Measurements from ENCODE around the gene KRTAP9-7.

GRCh38 chr17:41284043-41284442, 8.5 kb downstream of the KRTAP9-7 start:
- TF ChIP-seq, protein P1, sequence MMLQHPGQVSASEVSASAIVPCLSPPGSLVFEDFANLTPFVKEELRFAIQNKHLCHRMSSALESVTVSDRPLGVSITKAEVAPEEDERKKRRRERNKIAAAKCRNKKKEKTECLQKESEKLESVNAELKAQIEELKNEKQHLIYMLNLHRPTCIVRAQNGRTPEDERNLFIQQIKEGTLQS (IDR thresholded peaks at IDR 0.05): no peak
- TF ChIP-seq RAD21 (IDR thresholded peaks at IDR 0.05): no peak
- no peak for TF ChIP-seq FOXA1 (IDR thresholded peaks at IDR 0.05)
- TF ChIP-seq, protein P2, sequence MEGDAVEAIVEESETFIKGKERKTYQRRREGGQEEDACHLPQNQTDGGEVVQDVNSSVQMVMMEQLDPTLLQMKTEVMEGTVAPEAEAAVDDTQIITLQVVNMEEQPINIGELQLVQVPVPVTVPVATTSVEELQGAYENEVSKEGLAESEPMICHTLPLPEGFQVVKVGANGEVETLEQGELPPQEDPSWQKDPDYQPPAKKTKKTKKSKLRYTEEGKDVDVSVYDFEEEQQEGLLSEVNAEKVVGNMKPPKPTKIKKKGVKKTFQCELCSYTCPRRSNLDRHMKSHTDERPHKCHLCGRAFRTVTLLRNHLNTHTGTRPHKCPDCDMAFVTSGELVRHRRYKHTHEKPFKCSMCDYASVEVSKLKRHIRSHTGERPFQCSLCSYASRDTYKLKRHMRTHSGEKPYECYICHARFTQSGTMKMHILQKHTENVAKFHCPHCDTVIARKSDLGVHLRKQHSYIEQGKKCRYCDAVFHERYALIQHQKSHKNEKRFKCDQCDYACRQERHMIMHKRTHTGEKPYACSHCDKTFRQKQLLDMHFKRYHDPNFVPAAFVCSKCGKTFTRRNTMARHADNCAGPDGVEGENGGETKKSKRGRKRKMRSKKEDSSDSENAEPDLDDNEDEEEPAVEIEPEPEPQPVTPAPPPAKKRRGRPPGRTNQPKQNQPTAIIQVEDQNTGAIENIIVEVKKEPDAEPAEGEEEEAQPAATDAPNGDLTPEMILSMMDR (IDR thresholded peaks at IDR 0.05; ENCODE audit: low read depth, low read length, missing input control): no peak
- TF ChIP-seq TAF1 (conservative IDR thresholded peaks at IDR 0.05): no peak
